ENCODE data around the gene ACOT13.

DNA sequence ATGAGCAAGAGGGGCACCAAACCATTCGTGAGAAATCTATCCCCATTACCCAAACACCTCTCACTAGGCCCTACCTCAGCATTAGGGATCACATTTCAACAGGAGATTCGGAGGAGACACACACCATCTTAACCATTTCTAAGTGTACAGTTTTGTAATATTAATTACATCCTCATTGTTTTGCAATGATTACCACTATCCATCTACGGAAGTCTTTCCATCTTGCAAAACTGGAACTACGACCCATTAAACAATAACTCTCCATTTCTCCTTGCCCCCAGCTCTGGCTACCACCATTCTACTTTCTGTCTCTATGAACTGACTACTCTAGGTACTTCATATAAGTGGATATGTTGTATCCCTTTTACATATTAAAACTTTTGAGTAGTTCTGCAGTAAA lies 20.1 kb downstream of the ACOT13 start:
- TF ChIP-seq, protein P1, sequence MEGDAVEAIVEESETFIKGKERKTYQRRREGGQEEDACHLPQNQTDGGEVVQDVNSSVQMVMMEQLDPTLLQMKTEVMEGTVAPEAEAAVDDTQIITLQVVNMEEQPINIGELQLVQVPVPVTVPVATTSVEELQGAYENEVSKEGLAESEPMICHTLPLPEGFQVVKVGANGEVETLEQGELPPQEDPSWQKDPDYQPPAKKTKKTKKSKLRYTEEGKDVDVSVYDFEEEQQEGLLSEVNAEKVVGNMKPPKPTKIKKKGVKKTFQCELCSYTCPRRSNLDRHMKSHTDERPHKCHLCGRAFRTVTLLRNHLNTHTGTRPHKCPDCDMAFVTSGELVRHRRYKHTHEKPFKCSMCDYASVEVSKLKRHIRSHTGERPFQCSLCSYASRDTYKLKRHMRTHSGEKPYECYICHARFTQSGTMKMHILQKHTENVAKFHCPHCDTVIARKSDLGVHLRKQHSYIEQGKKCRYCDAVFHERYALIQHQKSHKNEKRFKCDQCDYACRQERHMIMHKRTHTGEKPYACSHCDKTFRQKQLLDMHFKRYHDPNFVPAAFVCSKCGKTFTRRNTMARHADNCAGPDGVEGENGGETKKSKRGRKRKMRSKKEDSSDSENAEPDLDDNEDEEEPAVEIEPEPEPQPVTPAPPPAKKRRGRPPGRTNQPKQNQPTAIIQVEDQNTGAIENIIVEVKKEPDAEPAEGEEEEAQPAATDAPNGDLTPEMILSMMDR (IDR thresholded peaks at IDR 0.05; ENCODE audit: low read depth, low read length, poor library complexity, severe bottlenecking) = no peak
- TF ChIP-seq EZH2phosphoT487 (IDR thresholded peaks at IDR 0.05; ENCODE audit: borderline replicate concordance, low read length) = no peak
